ENCODE data around the gene APBB2.

- TF ChIP-seq EZH2 (IDR thresholded peaks at IDR 0.05; ENCODE audit: insufficient read depth, poor library complexity, severe bottlenecking) (no peak), EZH2phosphoT487 (IDR thresholded peaks at IDR 0.05; ENCODE audit: insufficient read depth, low read depth) (no peak)
Measured at GRCh38 chr4:40850496-40850895, 363.8 kb downstream of the APBB2 start.
